A549 treated with GW870086 at 1 μM for 4 hours (cell line): ENCODE measurements around the gene CAMK2B. TPM values are rescaled to one million over a fixed set of nuclear protein-coding genes. Genes with fewer than 3 reads are reported as not detected.

Source experiments
- total RNA-seq: library from RNA; stranded (reverse); fragments of 200-300 nt; extraction: Qiagen RNA extraction; gene quantifications from 5 replicates; pipeline ENCODE4 v1.2.3, GENCODE V29; 2022; ENCODE audit warnings: low read depth

Gene CAMK2B
- total RNA-seq: 0.09 to 0.34 TPM (median 0.14 TPM) in 5 replicates

DNA sequence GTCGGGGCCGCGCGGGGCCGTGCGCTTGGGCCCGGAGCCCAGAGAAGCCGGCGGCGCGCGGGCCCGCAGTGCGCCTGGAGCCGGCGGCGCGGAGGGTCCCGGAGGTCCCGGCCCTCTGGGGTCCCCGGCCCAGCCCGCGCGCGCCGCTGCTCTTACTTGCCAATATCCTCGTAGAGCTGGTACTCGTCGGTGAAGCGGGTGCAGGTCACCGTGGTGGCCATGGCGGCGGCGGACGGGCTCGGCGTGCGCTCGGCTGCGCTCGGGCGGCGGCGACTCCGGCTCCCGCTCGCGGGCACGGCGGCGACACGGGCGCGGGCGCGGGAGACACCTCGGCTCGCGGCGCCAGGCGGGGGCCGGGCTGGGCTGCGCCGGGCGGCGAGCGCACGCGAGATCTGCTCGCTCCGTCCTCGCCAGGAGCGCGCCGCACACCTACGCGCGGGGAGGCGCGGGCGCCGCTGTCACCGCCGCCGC lies at the start of gene CAMK2B:
TSS of gene CAMK2B (minus strand) at position 394 of the 471 bp plus-strand sequence. CDS start at position 221, 173 bp downstream.

DNA sequence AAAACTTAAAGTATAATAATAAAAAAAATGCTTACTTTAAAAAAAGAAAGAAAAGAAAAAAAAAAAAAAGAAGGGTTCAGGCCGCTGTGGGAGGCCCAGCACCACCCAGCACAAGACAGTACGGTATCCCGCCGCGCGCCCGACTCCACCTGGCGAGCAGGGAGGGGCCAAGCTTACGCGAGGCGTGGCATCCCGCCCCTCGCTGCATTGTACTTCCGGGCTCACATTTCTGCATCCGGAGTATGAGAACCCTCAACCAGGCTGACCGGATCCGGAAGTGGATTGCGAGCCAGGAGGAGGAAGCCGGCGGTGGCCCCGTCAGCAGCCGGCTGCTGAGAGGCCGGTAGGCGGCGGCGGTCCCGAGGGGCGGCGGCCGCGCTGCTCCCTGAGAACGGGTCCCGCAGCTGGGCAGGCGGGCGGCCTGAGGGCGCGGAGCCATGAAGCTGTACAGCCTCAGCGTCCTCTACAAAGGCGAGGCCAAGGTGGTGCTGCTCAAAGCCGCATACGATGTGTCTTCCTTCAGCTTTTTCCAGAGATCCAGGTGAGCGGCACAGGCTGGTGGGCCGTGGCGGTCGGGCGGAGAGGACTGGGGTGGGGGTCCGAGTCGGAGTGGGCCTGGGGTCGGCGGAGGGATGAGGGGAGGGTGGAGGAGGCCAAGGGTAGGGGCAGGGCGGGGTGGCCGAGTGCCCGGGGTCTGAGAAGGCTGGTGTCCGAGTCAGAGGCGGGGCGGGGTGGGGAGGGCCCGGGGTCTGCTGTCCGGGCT lies 124.5 kb downstream of the CAMK2B start, which contains the start of gene YKT6:
TSS of gene YKT6 (plus strand) at position 280 of the 763 bp plus-strand sequence. CDS start at position 438, 158 bp downstream.

DNA sequence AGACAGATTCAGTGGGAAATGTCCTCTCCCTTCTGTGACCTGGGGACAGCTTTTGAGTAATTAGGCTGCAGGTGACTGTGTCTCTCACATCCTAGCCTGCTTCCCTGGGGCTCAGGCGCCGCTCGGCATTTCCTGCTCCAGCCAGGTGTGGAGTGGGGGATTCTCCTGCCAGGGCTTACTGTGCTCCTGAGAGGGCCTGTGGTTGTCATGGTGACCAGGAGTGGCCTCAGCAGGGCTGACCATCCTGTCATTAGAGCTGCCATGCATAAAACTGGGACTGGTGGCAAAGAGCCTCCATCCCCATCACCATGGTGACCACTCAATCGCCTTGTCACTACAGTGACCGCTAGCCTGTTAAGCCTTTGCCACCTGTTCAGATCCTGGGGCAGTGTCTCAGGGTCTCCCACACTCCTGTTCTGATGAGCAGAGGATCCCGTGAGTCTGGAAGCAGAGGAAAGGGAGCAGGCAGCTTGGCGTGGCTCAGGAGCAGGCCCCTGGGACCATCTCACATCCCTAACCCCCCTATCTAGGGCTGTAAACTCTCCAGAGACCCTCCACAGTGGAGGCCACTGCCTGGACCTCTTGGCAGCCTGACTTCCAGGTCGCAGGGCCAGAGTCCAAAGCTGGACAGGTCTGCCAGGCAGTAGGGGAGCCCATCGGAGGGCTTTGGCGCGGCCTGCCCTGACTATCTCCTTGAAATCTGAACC lies 136.0 kb downstream of the CAMK2B start, which contains the start of gene GCK:
TSS of gene GCK (minus strand) at position 154 of the 707 bp plus-strand sequence. CDS start 486 bp downstream, outside the sequence.

Other genes with a start within 250 kb of the CAMK2B start
- gene POLM, start 243.1 kb downstream of the CAMK2B start, total RNA-seq: 5.1 to 8.1 TPM (median 7.3 TPM) in 5 replicates
- 0.14 to 0.21 TPM in 2 of 5 replicates, not detected in the others for gene AEBP1, start 221.2 kb downstream of the CAMK2B start, total RNA-seq
- 145 to 166 TPM (median 162 TPM) in 5 replicates for gene POLD2, start 202.0 kb downstream of the CAMK2B start, total RNA-seq
- not detected in 5 replicates for gene MYL7, start 184.3 kb downstream of the CAMK2B start, total RNA-seq
- gene GCK, start 136.2 kb downstream of the CAMK2B start, total RNA-seq: not detected in 5 replicates
- 114 to 129 TPM (median 120 TPM) in 5 replicates for gene YKT6, start 124.6 kb downstream of the CAMK2B start, total RNA-seq
- 48.7 to 55.3 TPM (median 52.6 TPM) in 5 replicates for gene NUDCD3, start 165.1 kb upstream of the CAMK2B start, total RNA-seq
- 0.03 to 0.11 TPM (median 0.06 TPM) in 5 replicates for gene NPC1L1, start 215.7 kb upstream of the CAMK2B start, total RNA-seq
- gene DDX56, start 248.3 kb upstream of the CAMK2B start, total RNA-seq: 106 to 140 TPM (median 118 TPM) in 5 replicates